NOMO-1 treated with dmso at 0.1 percent for 144 hours (cell line): ENCODE data around the gene SPATA6L.

Experiments used
- DNase-seq: peaks from one replicate; lab custom pipeline; 2025; ENCODE audit not compliant: unreplicated experiment; lab: John Stamatoyannopoulos, UW

Gene SPATA6L

DNA sequence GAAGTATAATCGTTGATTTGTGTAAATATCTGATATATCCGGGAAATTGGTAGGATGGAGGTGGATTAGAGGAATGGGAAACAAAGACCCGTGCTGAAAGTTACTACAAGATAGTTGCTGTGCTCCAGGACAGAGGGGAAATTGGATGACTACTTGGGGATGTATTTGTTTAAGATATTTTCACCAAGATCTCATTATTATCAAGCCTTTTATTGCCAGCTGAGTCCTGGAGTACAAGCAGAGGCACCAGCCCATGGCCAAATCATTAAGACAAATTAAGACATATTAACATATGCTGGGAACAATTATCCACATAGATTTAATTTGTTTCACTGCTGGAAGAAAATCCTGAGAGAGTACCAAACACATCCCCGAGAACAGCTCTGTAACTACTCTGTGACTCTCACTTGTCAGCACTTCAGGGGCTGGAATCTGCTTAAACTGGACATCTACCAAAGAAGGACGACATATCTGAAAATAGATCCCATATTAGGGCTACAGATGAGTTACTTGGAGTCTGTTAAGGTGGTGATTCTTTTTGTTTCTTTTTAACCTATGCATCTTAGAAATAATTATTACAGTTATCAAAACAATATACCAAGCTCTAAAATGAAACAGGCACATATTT lies 107.8 kb downstream of the SPATA6L start:
- DNase-seq, result no peak

- no peak for DNase-seq
These were observed 111.0 kb downstream of the SPATA6L start for GRCh38 chr9:4555236-4555635.

- DNase-seq, result no peak
These were observed 112.3 kb downstream of the SPATA6L start for GRCh38 chr9:4553951-4554381.

- DNase-seq, result no peak
These were observed 115.3 kb downstream of the SPATA6L start for GRCh38 chr9:4550777-4551484.

GRCh38 chr9:4549751-4550295 lies 116.5 kb downstream of the SPATA6L start:
- DNase-seq, result no peak

DNA sequence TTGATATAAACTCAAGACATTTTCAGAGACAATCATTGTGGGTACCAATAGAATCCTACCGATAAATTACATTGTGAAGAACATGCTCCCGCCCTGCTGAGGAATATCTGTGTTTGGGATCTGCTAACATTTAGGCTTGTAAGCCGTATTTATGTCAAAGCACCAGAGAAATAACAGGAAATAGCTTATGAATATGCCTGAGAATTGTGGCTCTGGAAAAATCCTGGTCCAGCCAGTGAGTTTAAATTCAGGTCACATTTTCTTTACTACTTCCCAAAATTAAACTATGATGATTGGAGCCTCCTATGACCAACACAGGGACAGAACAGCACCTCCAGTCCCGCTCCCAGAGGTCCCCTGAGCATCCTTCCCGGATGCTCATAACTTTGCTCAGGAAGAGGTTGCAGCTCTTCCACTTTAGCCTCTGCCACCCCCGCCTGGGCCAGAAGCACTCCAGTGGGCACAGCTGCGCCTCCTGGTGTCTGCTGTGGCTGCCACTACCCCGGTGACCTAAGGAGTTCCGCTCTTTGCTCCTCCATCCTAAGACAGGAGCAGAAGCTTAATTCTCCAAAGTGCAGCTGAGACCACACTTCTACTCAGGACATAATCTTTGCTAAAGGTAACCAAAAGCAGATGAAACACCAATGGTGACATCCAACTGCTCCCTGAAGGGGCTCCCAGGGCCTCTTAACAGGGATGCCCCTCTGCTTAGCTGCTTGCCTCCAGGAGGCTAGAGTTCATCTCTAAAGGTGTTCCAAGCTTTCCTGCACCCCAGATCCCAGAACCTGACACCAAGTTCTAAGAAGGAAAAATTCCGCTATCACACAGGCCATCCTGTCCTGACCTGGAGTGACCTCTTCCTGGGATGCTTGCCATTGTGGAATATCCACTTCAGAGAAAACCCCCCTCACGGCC lies 117.2 kb downstream of the SPATA6L start:
- DNase-seq, result no peak
